HT1080 (cell line): ENCODE results near the gene SV2C. TPM values are rescaled to one million over a fixed set of nuclear protein-coding genes. Genes with fewer than 3 reads are reported as not detected.
A peak's percentile ranks its signal among the peaks of the same experiment; 100 is the strongest.
"Not testable (repeated sequence)": the region's sequence is repeated elsewhere in the genome, so short reads cannot be mapped to it uniquely, and the experiment has no call there.

Source experiments
- DNase-seq: peaks from one replicate; pipeline ENCODE4 v3.0.0-alpha.2; 2015; ENCODE audit warnings: low read depth
- total RNA-seq: library from RNA; depleted of rRNA; stranded (reverse); fragments of >200 nt; shearing (Covaris generic); gene quantifications from 2 replicates; pipeline ENCODE4 v1.2.3, GENCODE V29; 2014

The SV2C gene
- total RNA-seq, 1 experiment from 2014 or later: not detected

GRCh38 chr5:76336253-76336809 is 253.1 kb downstream of the SV2C start:
- not testable (repeated sequence) for DNase-seq

- peak; percentile 67 for DNase-seq
These were observed 254.8 kb downstream of the SV2C start for GRCh38 chr5:76337953-76338451.

- no peak for DNase-seq
These were observed 256.7 kb downstream of the SV2C start for GRCh38 chr5:76339919-76340318.

GRCh38 chr5:76341651-76342334 is 258.6 kb downstream of the SV2C start:
- DNase-seq: no peak

- DNase-seq: no peak
These were observed 259.3 kb downstream of the SV2C start for GRCh38 chr5:76342474-76342873.

GRCh38 chr5:76345582-76345981 is 262.4 kb downstream of the SV2C start:
- DNase-seq: no peak

GRCh38 chr5:76351176-76351575 is 268.0 kb downstream of the SV2C start:
- DNase-seq: no peak

- DNase-seq: no peak
These were observed 268.4 kb downstream of the SV2C start for GRCh38 chr5:76351577-76351976.

- DNase-seq: no peak
These were observed 273.7 kb downstream of the SV2C start for GRCh38 chr5:76356887-76357286.

GRCh38 chr5:76363352-76364225 is 280.4 kb downstream of the SV2C start:
- DNase-seq: no peak

GRCh38 chr5:76364226-76364589 is 281.0 kb downstream of the SV2C start:
- DNase-seq: no peak

GRCh38 chr5:76365561-76365960 is 282.4 kb downstream of the SV2C start:
- DNase-seq: no peak

GRCh38 chr5:76366596-76366995 is 283.4 kb downstream of the SV2C start:
- DNase-seq: no peak

GRCh38 chr5:76367623-76368371 is 284.6 kb downstream of the SV2C start:
- peak; percentile 10 for DNase-seq

- DNase-seq: no peak
These were observed 285.8 kb downstream of the SV2C start for GRCh38 chr5:76368941-76369340.

- DNase-seq: not testable (repeated sequence)
These were observed 286.5 kb downstream of the SV2C start for GRCh38 chr5:76369668-76370067.

- peak; percentile 7 for DNase-seq
These were observed 288.8 kb downstream of the SV2C start for GRCh38 chr5:76371960-76372322.

GRCh38 chr5:76372323-76373054 is 289.3 kb downstream of the SV2C start:
- peak; percentile 96 for DNase-seq

- peak; percentile 13 for DNase-seq
These were observed 293.1 kb downstream of the SV2C start for GRCh38 chr5:76376148-76376865.

- DNase-seq: no peak
These were observed 293.7 kb downstream of the SV2C start for GRCh38 chr5:76376866-76377230.
